ENCODE results near the gene CABP7. TPM values are rescaled to one million over a fixed set of nuclear protein-coding genes. Genes with fewer than 3 reads are reported as not detected.

Gene CABP7
- total and polyA plus RNA-seq, 2 experiments from 2014 or later: 0.16 TPM; not detected in 1

DNA sequence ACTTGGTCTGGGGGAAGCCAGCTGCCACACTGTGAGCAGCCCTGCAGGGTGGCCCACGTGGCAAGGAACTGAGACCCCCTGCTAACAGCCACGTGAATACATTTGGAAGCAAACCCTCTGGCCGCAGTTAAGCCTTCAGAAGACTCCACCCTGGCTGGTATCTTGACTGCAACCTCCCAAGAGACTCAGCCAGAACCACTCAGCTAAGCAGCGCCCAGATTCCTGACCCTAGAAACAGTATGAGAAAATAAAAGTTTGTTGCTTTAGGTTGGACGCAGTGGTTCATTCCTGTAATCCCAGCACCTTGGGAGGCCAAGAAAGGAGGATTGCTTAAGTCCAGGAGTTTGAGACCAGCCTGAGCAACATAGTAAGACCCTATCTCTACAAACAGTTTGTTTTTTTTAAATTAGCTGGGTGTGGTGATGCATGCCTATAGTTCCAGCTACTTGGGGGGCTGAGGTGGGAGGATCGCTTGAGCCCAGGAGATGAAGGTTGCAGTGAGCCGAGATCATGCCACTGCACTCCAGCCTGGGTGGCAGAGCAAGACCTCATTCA, 38.3 kb downstream of the CABP7 start:
- DNase-seq (ENCODE audit: low spot score): no peak
- 74% methylated on average over 7 of the region's 7 CpGs for WGBS (ENCODE audit: low lambda C conversion rate, missing lambda C conversion rate)
- Histone ChIP-seq H3K9me2 (replicated peaks; ENCODE audit: insufficient read depth) (no peaks in the 10 kb centered on the region), H3K27ac (no peak overlapping the region), H3K4me3 (no peak overlapping the region), H3K4me2 (no peak overlapping the region), H3K36me3 (replicated peaks; ENCODE audit: insufficient read depth, low read depth) (no peaks in the 10 kb centered on the region), H3K79me2 (no peaks in the 10 kb centered on the region), H3K4me1 (ENCODE audit: insufficient read depth) (no peaks in the 10 kb centered on the region), H3K9me3 (ENCODE audit: low read depth) (no peaks in the 10 kb centered on the region), H3K27me3 (no peaks in the 10 kb centered on the region), H2AFZ (no peak overlapping the region), H4K20me1 (ENCODE audit: insufficient read depth, poor library complexity, severe bottlenecking) (no peaks in the 10 kb centered on the region)
- TF ChIP-seq EZH2phosphoT487 (IDR thresholded peaks at IDR 0.05; ENCODE audit: low read depth, severe bottlenecking, unreplicated experiment) (no peak), EZH2 (IDR thresholded peaks at IDR 0.05; ENCODE audit: borderline replicate concordance) (no peak)
- TF ChIP-seq, protein P1, sequence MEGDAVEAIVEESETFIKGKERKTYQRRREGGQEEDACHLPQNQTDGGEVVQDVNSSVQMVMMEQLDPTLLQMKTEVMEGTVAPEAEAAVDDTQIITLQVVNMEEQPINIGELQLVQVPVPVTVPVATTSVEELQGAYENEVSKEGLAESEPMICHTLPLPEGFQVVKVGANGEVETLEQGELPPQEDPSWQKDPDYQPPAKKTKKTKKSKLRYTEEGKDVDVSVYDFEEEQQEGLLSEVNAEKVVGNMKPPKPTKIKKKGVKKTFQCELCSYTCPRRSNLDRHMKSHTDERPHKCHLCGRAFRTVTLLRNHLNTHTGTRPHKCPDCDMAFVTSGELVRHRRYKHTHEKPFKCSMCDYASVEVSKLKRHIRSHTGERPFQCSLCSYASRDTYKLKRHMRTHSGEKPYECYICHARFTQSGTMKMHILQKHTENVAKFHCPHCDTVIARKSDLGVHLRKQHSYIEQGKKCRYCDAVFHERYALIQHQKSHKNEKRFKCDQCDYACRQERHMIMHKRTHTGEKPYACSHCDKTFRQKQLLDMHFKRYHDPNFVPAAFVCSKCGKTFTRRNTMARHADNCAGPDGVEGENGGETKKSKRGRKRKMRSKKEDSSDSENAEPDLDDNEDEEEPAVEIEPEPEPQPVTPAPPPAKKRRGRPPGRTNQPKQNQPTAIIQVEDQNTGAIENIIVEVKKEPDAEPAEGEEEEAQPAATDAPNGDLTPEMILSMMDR (IDR thresholded peaks at IDR 0.05; ENCODE audit: poor library complexity): no peak

DNA sequence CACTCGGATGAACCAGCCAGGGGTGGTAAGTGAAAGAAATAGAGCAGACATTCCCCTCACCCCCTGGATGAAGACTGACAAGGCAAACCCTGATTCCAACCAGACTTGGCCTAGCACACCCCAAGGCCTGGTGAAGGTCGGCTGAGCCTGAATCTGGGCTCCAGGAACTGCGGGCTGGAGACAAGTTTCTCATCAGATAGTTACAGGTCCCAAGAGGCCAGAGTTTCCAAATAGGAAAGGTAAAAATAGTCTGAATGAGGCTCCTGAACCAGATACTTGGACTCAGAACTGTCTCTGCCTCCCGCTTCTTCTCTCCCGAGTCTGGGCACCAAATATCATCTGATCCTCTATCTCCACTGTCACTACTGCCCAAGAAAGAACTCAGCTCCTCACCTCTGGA, 39.2 kb downstream of the CABP7 start:
- Histone ChIP-seq H3K36me3 (replicated peaks; ENCODE audit: insufficient read depth, low read depth) (no peaks in the 10 kb centered on the region), H3K4me2 (no peak overlapping the region), H3K4me3 (no peak overlapping the region), H3K27ac (no peak overlapping the region), H3K4me1 (ENCODE audit: insufficient read depth) (no peaks in the 10 kb centered on the region), H4K20me1 (ENCODE audit: insufficient read depth, poor library complexity, severe bottlenecking) (no peaks in the 10 kb centered on the region), H3K9me2 (replicated peaks; ENCODE audit: insufficient read depth) (no peaks in the 10 kb centered on the region), H3K9me3 (ENCODE audit: low read depth) (no peaks in the 10 kb centered on the region), H2AFZ (no peak overlapping the region), H3K27me3 (no peaks in the 10 kb centered on the region), H3K79me2 (no peaks in the 10 kb centered on the region)
- 82% methylated on average over 5 of the region's 5 CpGs for WGBS (ENCODE audit: low lambda C conversion rate, missing lambda C conversion rate)
- DNase-seq (ENCODE audit: low spot score): no peak
- TF ChIP-seq EZH2phosphoT487 (IDR thresholded peaks at IDR 0.05; ENCODE audit: low read depth, severe bottlenecking, unreplicated experiment) (no peak), EZH2 (IDR thresholded peaks at IDR 0.05; ENCODE audit: borderline replicate concordance) (no peak)
- TF ChIP-seq, protein P1 (IDR thresholded peaks at IDR 0.05; ENCODE audit: poor library complexity): no peak

DNA sequence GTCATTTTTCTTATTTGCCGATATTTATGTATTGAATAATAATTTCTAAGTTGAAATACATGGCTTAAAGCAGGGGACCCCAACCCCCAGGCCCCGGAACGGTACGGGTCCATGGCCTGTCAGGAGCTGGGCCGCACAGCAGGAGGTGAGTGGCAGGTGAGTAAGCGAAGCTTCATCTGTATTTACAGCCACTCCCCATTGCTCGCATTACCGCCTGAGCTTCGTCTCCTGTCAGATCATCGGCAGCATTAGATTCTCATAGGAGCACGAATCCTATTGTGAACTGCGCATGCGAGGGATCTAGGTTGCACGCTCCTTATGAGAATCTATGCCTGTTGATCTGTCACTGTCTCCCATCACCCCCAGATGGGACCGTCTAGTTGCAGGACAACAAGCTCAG, 42.5 kb downstream of the CABP7 start:
- 79% methylated on average over 15 of the region's 15 CpGs for WGBS (ENCODE audit: low lambda C conversion rate, missing lambda C conversion rate)
- H3K4me3 ChIP-seq: no peak overlapping the region
- H2AFZ ChIP-seq: no peak overlapping the region
- H3K4me2 ChIP-seq: no peak overlapping the region
- H3K27me3 ChIP-seq: no peaks in the 10 kb centered on the region
- DNase-seq (ENCODE audit: low spot score): no peak
- H3K36me3 ChIP-seq (replicated peaks; ENCODE audit: insufficient read depth, low read depth): no peaks in the 10 kb centered on the region
- TF ChIP-seq, protein P1 (IDR thresholded peaks at IDR 0.05; ENCODE audit: poor library complexity): no peak
- TF ChIP-seq EZH2phosphoT487 (IDR thresholded peaks at IDR 0.05; ENCODE audit: low read depth, severe bottlenecking, unreplicated experiment) (no peak), EZH2 (IDR thresholded peaks at IDR 0.05; ENCODE audit: borderline replicate concordance) (no peak)
- no peaks in the 10 kb centered on the region for H4K20me1 ChIP-seq (ENCODE audit: insufficient read depth, poor library complexity, severe bottlenecking)
- H3K4me1 ChIP-seq (ENCODE audit: insufficient read depth): peaks cover 4% of the 10 kb centered on the region
- H3K27ac ChIP-seq: no peak overlapping the region
- H3K9me3 ChIP-seq (ENCODE audit: low read depth): no peaks in the 10 kb centered on the region
- peaks cover 14% of the 10 kb centered on the region for H3K79me2 ChIP-seq
- no peaks in the 10 kb centered on the region for H3K9me2 ChIP-seq (replicated peaks; ENCODE audit: insufficient read depth)
